A549 (cell line): Measurements from ENCODE around the gene ZNF879. TPM values are rescaled to one million over a fixed set of nuclear protein-coding genes. Genes with fewer than 3 reads are reported as not detected.

Experiments used
- ATAC-seq, 2 experiments: fragments of 200-7000 bp in 1 of 2; fragments of >200 bp in 1 of 2; cut with Nextera tagmentation in 1 of 2; cut with Tn5 transposase in 1 of 2; 3 replicates each; pipeline versions ENCODE4 v1.8.0 to v1.9.1; 2018 to 2020; ENCODE audit warnings: mild to moderate bottlenecking in 1 of 2, moderate library complexity in 1 of 2
- CTCF ChIA-PET: fragments of 300-600 bp; sonication (Branson Sonifier 250); formaldehyde crosslinking; extraction: SDS; loops from one replicate; lab custom pipeline; 2021; ENCODE audit warnings: antibody characterized with exemption, inconsistent platforms; lab: Yijun Ruan, JAX
- POLR2A ChIA-PET: fragments of 350-600 bp; formaldehyde crosslinking; extraction: SDS; loops from one replicate; lab custom pipeline; 2021; ENCODE audit warnings: antibody characterized with exemption, inconsistent platforms; lab: Yijun Ruan, JAX
- DNase-seq, 2 experiments: peaks; one replicate each; pipeline versions ENCODE4 v3.0.0 to v3.0.0-alpha.2; 2011 to 2016; ENCODE audit warnings: low read depth in 1 of 2, low spot score in 1 of 2
- FAIRE-seq: peaks from 2 replicates; lab custom pipeline; 2011; peaks lifted over from hg19 to GRCh38; lab: Jason Lieb, UNC
- H3K27ac ChIP-seq, 2 experiments: fragments of >200 bp; sonication (Bioruptor Twin); formaldehyde crosslinking; 3 replicates each; pipeline ENCODE4 v1.5.1; 2016 to 2017
- H3K4me1 ChIP-seq: fragments of >200 bp; sonication (Bioruptor Twin); formaldehyde crosslinking; 3 replicates; pipeline ENCODE4 v1.6.1; 2016
- H3K4me2 ChIP-seq: fragments of >200 bp; sonication (Bioruptor Twin); formaldehyde crosslinking; 3 replicates; pipeline ENCODE4 v1.6.1; 2016
- H3K4me3 ChIP-seq: fragments of >200 bp; sonication (Bioruptor Twin); formaldehyde crosslinking; 3 replicates; pipeline ENCODE4 v1.5.1; 2016
- H3K9me3 ChIP-seq: fragments of >200 bp; sonication (Bioruptor Twin); formaldehyde crosslinking; 3 replicates; pipeline ENCODE4 v1.6.1; 2016
- CEBPB ChIP-seq, 2 experiments: fragments of >200 bp in 1 of 2; sonication (Bioruptor Twin) in 1 of 2; formaldehyde crosslinking in 1 of 2; IDR thresholded peaks; 2 replicates each; pipeline ENCODE4 v1.6.1; 2012 to 2016
- EP300 ChIP-seq, 2 experiments: fragments of >200 bp; sonication (Bioruptor Twin); formaldehyde crosslinking; IDR thresholded peaks; 2 replicates in 1 of 2; 3 replicates in 1 of 2; pipeline ENCODE4 v1.6.1; 2016 to 2017
- GATA3 ChIP-seq: IDR thresholded peaks from 2 replicates; pipeline ENCODE4 v1.6.1; 2012; ENCODE audit warnings: borderline replicate concordance
- HEYL ChIP-seq: fragments of 250-450 bp; sonication (Bioruptor Pico); IDR thresholded peaks from 2 replicates; pipeline ENCODE4 v1.8.0; 2021; ENCODE audit warnings: mild to moderate bottlenecking, moderate library complexity
- HOXA7 ChIP-seq: fragments of 250-450 bp; sonication (Bioruptor Pico); IDR thresholded peaks from 2 replicates; pipeline ENCODE4 v1.5.0; 2020; ENCODE audit warnings: mild to moderate bottlenecking, moderate library complexity
- NPAS2 ChIP-seq: fragments of 250-450 bp; sonication (Bioruptor Pico); IDR thresholded peaks from 2 replicates; pipeline ENCODE4 v1.8.0; 2022; ENCODE audit warnings: mild to moderate bottlenecking, moderate library complexity, borderline replicate concordance
- PHF8 ChIP-seq: fragments of 200-600 bp; sonication (generic); IDR thresholded peaks from 2 replicates; pipeline ENCODE4 v1.6.1; 2016; ENCODE audit warnings: low read depth, mild to moderate bottlenecking, antibody characterized with exemption, moderate library complexity, borderline replicate concordance
- POLR2AphosphoS2 ChIP-seq: conservative IDR thresholded peaks from 2 replicates; pipeline ENCODE4 v1.6.1; 2012; ENCODE audit warnings: low read length, improper control_type of control experiment, inconsistent platforms
- RCOR1 ChIP-seq: fragments of 150-350 bp; IDR thresholded peaks from 2 replicates; pipeline ENCODE4 v1.6.1; 2014; ENCODE audit warnings: antibody characterized with exemption, low read length, low read depth
- TFCP2L1 ChIP-seq: fragments of 250-450 bp; sonication (Bioruptor Pico); IDR thresholded peaks from 2 replicates; pipeline ENCODE4 v1.5.0; 2021; ENCODE audit warnings: mild to moderate bottlenecking
- ZNF302 ChIP-seq: fragments of 250-450 bp; sonication (Bioruptor Pico); IDR thresholded peaks from 2 replicates; pipeline ENCODE4 v1.9.0; 2021; ENCODE audit warnings: inconsistent platforms, mild to moderate bottlenecking, moderate library complexity
- WGBS: methylation state at CpG from one replicate; pipeline ENCODE4 v1.1.6; 2017; ENCODE audit errors: missing lambda C conversion rate; 5-methylcytosine and 5-hydroxymethylcytosine counted together
- polyA plus RNA-seq, 4 experiments: library from polyadenylated mRNA; depleted of rRNA in 3 of 4; stranded (reverse); fragments of >200 nt; fragmentation: RNase III in 1 of 4; extraction: RNeasy Plus Mini Kit Qiagen cat#74134 plus additional on column Dnase treatment in 1 of 4; gene quantifications; 2 replicates in 3 of 4; 3 replicates in 1 of 4; pipeline ENCODE4 v1.2.3, GENCODE V29; 2011 to 2017
- TF ChIP-seq, protein P1 (sequence below): fragments of >200 bp; sonication (Bioruptor Twin); formaldehyde crosslinking; IDR thresholded peaks from 3 replicates; pipeline ENCODE4 v1.5.1; 2016
- TF ChIP-seq, protein P2 (sequence below): fragments of >200 bp; sonication (Bioruptor Twin); formaldehyde crosslinking; IDR thresholded peaks from 2 replicates; pipeline ENCODE4 v1.6.1; 2016
- TF ChIP-seq, protein P3 (sequence below): IDR thresholded peaks from 2 replicates; pipeline ENCODE4 v1.6.1; 2012
- TF ChIP-seq, protein P4 (sequence below): fragments of >200 bp; sonication (Bioruptor Twin); formaldehyde crosslinking; IDR thresholded peaks from 3 replicates; pipeline ENCODE4 v1.6.1; 2016
- TF ChIP-seq, protein P5 (sequence below): fragments of 200-600 bp; sonication (generic); IDR thresholded peaks from 2 replicates; pipeline ENCODE4 v1.6.1; 2016; ENCODE audit warnings: antibody characterized with exemption, mild to moderate bottlenecking, moderate library complexity
- TF ChIP-seq, protein P6 (sequence below): fragments of 250-450 bp; sonication (Bioruptor Pico); IDR thresholded peaks from 2 replicates; pipeline ENCODE4 v1.5.0; 2021; ENCODE audit warnings: mild to moderate bottlenecking, moderate library complexity, borderline replicate concordance

The ZNF879 gene
- polyA plus RNA-seq, 2 of the 4 experiments (the other 2 are of a cell fraction) = 1.3 to 1.4 TPM

DNA sequence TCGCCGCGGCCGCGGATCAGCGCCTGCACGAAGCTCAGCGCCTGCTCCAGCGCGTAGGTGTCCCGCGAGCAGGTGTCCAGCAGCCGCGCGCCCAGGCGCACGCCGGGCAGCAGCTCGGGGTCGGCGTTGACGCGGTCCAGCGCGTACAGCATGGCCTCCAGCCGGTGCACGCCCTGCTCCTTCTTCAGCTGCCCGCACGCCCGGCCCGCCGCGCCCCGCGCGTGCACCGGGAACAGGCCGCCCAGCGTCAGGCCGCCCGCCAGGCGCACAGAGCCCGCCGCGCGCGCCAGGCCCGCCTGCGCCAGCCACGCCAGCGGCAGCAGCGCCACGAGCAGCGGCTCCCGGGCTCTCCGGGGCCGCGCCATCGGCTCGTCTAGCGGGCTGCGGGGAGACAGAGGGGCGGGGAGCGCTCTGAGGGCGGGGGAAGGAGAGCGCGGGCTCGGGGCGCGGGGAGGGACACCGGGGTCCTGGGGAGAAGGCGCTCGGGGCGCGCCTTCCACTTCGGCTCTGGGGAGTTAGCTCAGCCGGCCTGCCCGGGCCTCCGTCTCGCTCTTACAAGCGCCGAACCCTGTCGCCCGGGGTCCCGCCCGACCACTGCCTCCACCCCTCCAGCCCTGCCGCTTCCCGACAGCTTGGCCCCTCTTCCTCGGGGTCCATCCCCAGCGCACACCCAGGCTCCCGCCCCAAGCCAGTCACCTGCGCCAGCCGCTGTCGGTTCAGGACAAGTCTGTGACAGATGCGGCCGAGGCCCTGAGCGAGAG, 28.8 kb upstream of the ZNF879 start, which contains the start of gene GRM6:
Gene GRM6, minus strand, starts transcription at position 741 of the 761 bp plus-strand sequence. Its CDS starts 376 bp downstream, at position 365.
- no peak for ATAC-seq
- WGBS = 81% methylated on average over 32 of the region's 97 CpGs
- H3K4me1 ChIP-seq = no peaks in the 10 kb centered on the region
- FAIRE-seq = no peak
- H3K27ac ChIP-seq = no peak within 1 kb of the TSS
- peaks cover 13% of the 10 kb centered on the region; the same call in 2 of the 3 replicates for H3K9me3 ChIP-seq
- CTCF ChIA-PET = no interaction called here
- no peak within 1 kb of the TSS for H3K4me3 ChIP-seq
- TF ChIP-seq, protein P1, sequence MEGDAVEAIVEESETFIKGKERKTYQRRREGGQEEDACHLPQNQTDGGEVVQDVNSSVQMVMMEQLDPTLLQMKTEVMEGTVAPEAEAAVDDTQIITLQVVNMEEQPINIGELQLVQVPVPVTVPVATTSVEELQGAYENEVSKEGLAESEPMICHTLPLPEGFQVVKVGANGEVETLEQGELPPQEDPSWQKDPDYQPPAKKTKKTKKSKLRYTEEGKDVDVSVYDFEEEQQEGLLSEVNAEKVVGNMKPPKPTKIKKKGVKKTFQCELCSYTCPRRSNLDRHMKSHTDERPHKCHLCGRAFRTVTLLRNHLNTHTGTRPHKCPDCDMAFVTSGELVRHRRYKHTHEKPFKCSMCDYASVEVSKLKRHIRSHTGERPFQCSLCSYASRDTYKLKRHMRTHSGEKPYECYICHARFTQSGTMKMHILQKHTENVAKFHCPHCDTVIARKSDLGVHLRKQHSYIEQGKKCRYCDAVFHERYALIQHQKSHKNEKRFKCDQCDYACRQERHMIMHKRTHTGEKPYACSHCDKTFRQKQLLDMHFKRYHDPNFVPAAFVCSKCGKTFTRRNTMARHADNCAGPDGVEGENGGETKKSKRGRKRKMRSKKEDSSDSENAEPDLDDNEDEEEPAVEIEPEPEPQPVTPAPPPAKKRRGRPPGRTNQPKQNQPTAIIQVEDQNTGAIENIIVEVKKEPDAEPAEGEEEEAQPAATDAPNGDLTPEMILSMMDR = no peak
- TF ChIP-seq HOXA7 = no peak
- TF ChIP-seq, protein P2, sequence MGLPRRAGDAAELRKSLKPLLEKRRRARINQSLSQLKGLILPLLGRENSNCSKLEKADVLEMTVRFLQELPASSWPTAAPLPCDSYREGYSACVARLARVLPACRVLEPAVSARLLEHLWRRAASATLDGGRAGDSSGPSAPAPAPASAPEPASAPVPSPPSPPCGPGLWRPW = no peak
- TF ChIP-seq, protein P3, sequence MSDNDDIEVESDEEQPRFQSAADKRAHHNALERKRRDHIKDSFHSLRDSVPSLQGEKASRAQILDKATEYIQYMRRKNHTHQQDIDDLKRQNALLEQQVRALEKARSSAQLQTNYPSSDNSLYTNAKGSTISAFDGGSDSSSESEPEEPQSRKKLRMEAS = no peak
- no peak for TF ChIP-seq PHF8
- TF ChIP-seq TFCP2L1 (CRISPR knock-in tag) = no peak
- TF ChIP-seq, protein P4, sequence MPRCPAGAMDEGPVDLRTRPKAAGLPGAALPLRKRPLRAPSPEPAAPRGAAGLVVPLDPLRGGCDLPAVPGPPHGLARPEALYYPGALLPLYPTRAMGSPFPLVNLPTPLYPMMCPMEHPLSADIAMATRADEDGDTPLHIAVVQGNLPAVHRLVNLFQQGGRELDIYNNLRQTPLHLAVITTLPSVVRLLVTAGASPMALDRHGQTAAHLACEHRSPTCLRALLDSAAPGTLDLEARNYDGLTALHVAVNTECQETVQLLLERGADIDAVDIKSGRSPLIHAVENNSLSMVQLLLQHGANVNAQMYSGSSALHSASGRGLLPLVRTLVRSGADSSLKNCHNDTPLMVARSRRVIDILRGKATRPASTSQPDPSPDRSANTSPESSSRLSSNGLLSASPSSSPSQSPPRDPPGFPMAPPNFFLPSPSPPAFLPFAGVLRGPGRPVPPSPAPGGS = no peak
- no peak for TF ChIP-seq POLR2AphosphoS2
- no peak for TF ChIP-seq NPAS2
- TF ChIP-seq, protein P5, sequence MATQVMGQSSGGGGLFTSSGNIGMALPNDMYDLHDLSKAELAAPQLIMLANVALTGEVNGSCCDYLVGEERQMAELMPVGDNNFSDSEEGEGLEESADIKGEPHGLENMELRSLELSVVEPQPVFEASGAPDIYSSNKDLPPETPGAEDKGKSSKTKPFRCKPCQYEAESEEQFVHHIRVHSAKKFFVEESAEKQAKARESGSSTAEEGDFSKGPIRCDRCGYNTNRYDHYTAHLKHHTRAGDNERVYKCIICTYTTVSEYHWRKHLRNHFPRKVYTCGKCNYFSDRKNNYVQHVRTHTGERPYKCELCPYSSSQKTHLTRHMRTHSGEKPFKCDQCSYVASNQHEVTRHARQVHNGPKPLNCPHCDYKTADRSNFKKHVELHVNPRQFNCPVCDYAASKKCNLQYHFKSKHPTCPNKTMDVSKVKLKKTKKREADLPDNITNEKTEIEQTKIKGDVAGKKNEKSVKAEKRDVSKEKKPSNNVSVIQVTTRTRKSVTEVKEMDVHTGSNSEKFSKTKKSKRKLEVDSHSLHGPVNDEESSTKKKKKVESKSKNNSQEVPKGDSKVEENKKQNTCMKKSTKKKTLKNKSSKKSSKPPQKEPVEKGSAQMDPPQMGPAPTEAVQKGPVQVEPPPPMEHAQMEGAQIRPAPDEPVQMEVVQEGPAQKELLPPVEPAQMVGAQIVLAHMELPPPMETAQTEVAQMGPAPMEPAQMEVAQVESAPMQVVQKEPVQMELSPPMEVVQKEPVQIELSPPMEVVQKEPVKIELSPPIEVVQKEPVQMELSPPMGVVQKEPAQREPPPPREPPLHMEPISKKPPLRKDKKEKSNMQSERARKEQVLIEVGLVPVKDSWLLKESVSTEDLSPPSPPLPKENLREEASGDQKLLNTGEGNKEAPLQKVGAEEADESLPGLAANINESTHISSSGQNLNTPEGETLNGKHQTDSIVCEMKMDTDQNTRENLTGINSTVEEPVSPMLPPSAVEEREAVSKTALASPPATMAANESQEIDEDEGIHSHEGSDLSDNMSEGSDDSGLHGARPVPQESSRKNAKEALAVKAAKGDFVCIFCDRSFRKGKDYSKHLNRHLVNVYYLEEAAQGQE = no peak
- TF ChIP-seq EP300 (IDR thresholded peaks at IDR 0.05) = no peak
- no peak for TF ChIP-seq CEBPB (IDR thresholded peaks at IDR 0.05)
- TF ChIP-seq GATA3 = no peak
- TF ChIP-seq, protein P6, sequence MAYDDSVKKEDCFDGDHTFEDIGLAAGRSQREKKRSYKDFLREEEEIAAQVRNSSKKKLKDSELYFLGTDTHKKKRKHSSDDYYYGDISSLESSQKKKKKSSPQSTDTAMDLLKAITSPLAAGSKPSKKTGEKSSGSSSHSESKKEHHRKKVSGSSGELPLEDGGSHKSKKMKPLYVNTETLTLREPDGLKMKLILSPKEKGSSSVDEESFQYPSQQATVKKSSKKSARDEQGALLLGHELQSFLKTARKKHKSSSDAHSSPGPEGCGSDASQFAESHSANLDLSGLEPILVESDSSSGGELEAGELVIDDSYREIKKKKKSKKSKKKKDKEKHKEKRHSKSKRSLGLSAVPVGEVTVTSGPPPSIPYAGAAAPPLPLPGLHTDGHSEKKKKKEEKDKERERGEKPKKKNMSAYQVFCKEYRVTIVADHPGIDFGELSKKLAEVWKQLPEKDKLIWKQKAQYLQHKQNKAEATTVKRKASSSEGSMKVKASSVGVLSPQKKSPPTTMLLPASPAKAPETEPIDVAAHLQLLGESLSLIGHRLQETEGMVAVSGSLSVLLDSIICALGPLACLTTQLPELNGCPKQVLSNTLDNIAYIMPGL (CRISPR knock-in tag) = no peak
- TF ChIP-seq ZNF302 = no peak
- no peak for TF ChIP-seq RCOR1
- no peak for TF ChIP-seq HEYL (CRISPR knock-in tag)
- TF ChIP-seq, all 56 proteins: peak for 0
- no peak for DNase-seq
- no peak within 1 kb of the TSS for H3K4me2 ChIP-seq
- POLR2A ChIA-PET = no interaction called here
